CD4-positive, alpha-beta memory T cell (primary cell): Measurements from ENCODE around the gene SPAG16. TPM values are rescaled to one million over a fixed set of nuclear protein-coding genes. Genes with fewer than 3 reads are reported as not detected.

Experiments used
- CTCF ChIA-PET: fragments of 350-600 bp; sonication (Branson Sonifier 250); formaldehyde crosslinking; loops from one replicate; lab custom pipeline; 2021; ENCODE audit warnings: inconsistent platforms; ENCODE audit not compliant: partially characterized antibody; lab: Charles Lee
- POLR2A ChIA-PET: fragments of 350-600 bp; sonication (Branson Sonifier 250); formaldehyde crosslinking; loops from one replicate; lab custom pipeline; 2021; ENCODE audit not compliant: partially characterized antibody; lab: Charles Lee
- DNase-seq, 5 donors: peaks; one replicate each; pipeline versions ENCODE4 v3.0.0 to v3.0.0-alpha.2; 2020 to 2022; ENCODE audit warnings: mixed read lengths in 1 of 5
- H3K27ac ChIP-seq: one replicate; pipeline ENCODE4 v1.7.0; 2013; ENCODE audit warnings: low read depth, low read length
- H3K27me3 ChIP-seq: 2 replicates; pipeline ENCODE4 v1.7.0; 2013; ENCODE audit warnings: mild to moderate bottlenecking, low read length, moderate library complexity; ENCODE audit not compliant: insufficient read depth
- H3K36me3 ChIP-seq: 2 replicates; pipeline ENCODE4 v1.7.0; 2013; ENCODE audit warnings: mild to moderate bottlenecking, low read length, moderate library complexity; ENCODE audit not compliant: insufficient read depth
- H3K4me1 ChIP-seq: 2 replicates; pipeline ENCODE4 v1.7.0; 2013; ENCODE audit warnings: mild to moderate bottlenecking, low read length, moderate library complexity; ENCODE audit not compliant: insufficient read depth
- H3K4me3 ChIP-seq, 2 donors: one replicate each; pipeline ENCODE4 v1.7.0; 2013; ENCODE audit warnings: low read length in 2 of 2, mild to moderate bottlenecking in 1 of 2
- H3K9me3 ChIP-seq, 2 donors: one replicate each; pipeline ENCODE4 v1.7.0; 2013; ENCODE audit warnings: low read length in 2 of 2, control low read depth in 1 of 2; ENCODE audit not compliant: control insufficient read depth in 1 of 2
- H3K27ac Mint-ChIP-seq, 7 donors: one replicate each; pipeline ENCODE4 v1.8.0; 2020 to 2021; ENCODE audit warnings: mixed read lengths in 7 of 7, mild to moderate bottlenecking in 6 of 7, inconsistent platforms in 3 of 7, moderate library complexity in 3 of 7
- H3K27me3 Mint-ChIP-seq, 2 donors: one replicate each; pipeline ENCODE4 v1.8.0; 2020 to 2021; ENCODE audit warnings: mixed read lengths in 2 of 2
- H3K36me3 Mint-ChIP-seq, 2 donors: one replicate each; pipeline ENCODE4 v1.8.0; 2020 to 2021; ENCODE audit warnings: mixed read lengths in 2 of 2, inconsistent platforms in 1 of 2, mild to moderate bottlenecking in 1 of 2
- H3K4me1 Mint-ChIP-seq, 4 donors: one replicate each; pipeline ENCODE4 v1.8.0; 2020 to 2021; ENCODE audit warnings: mixed read lengths in 4 of 4, mild to moderate bottlenecking in 1 of 4
- H3K4me3 Mint-ChIP-seq, 8 donors: one replicate each; pipeline ENCODE4 v1.8.0; 2020 to 2021; ENCODE audit warnings: mixed read lengths in 8 of 8, mild to moderate bottlenecking in 7 of 8, moderate library complexity in 6 of 8, inconsistent platforms in 3 of 8
- H3K9me3 Mint-ChIP-seq, 8 donors: one replicate each; pipeline ENCODE4 v1.8.0; 2020 to 2021; ENCODE audit warnings: mixed read lengths in 8 of 8, mild to moderate bottlenecking in 5 of 8, inconsistent platforms in 3 of 8, moderate library complexity in 1 of 8
- intact Hi-C: fragments of 100-400 bp; cut with micrococcal nuclease; formaldehyde crosslinking; loops from one replicate; pipeline ENCODE4 v1.15.1; 2023
- polyA plus RNA-seq, 2 donors: library from polyadenylated mRNA; unstranded; fragments of 300-500 nt; fragmentation: Illumina TruSeq; gene quantifications; one replicate each; pipeline ENCODE4 v1.2.3, GENCODE V29; 2021
- total RNA-seq, 2 experiments: library from RNA; stranded (reverse); gene quantifications; one replicate each; pipeline ENCODE4 v1.2.3, GENCODE V29; 2021

The SPAG16 gene
- total and polyA plus RNA-seq, 4 experiments from 2014 or later, result 6.3 to 21.7 (median 11.2) TPM

- H3K4me1 ChIP-seq, result peaks cover 14% of the 10 kb centered on the region
- POLR2A ChIA-PET, result no interaction called here
- H3K36me3 Mint-ChIP-seq, result peaks cover 2 to 3% of the 10 kb centered on the region in 2 donors
- H3K27me3 Mint-ChIP-seq, result peaks cover 2 to 9% of the 10 kb centered on the region in 2 donors
- no peak overlapping the region for H3K27ac Mint-ChIP-seq
- H3K27me3 ChIP-seq, result no peaks in the 10 kb centered on the region
- H3K4me3 Mint-ChIP-seq, result no peak overlapping the region
- H3K4me3 ChIP-seq, result no peak overlapping the region
- H3K9me3 ChIP-seq, result no peaks in the 10 kb centered on the region
- H3K4me1 Mint-ChIP-seq, result peaks cover 10 to 22% (median 16%) of the 10 kb centered on the region in 4 donors
- CTCF ChIA-PET, result no interaction called here
- peaks cover 0 to 16% (median 10%) of the 10 kb centered on the region in 8 donors for H3K9me3 Mint-ChIP-seq
- intact Hi-C loops, result no loop called here
- no peak for DNase-seq
- H3K27ac ChIP-seq, result no peak overlapping the region
- no peaks in the 10 kb centered on the region for H3K36me3 ChIP-seq
Observed at GRCh38 chr2:213279971-213280370, 4.3 kb upstream of the SPAG16 start.

DNA sequence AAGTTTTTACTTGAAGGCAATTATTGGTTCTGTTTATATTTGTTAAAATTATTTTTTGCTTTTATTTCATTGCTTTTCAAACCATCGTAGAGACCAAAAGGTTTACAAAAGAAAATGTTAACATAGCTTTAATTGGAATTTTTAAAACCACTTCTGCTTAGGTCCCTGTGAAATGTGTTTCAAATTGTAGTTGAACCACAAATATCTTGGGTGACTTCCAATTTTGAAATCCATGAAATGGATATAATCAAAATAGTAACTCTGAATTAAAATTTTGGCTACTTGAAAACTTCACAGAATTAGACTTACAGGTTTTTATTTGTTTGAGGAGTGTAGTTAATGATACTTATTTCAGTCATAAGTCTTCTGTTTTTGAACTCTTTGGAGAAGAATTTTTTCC lies 3.1 kb upstream of the SPAG16 start:
- H3K27me3 Mint-ChIP-seq, result peaks cover 2 to 9% of the 10 kb centered on the region in 2 donors
- Histone ChIP-seq H3K9me3 (no peaks in the 10 kb centered on the region), H3K36me3 (no peaks in the 10 kb centered on the region), H3K27me3 (no peaks in the 10 kb centered on the region), H3K4me3 (no peak overlapping the region), H3K27ac (no peak overlapping the region), H3K4me1 (peaks cover 23% of the 10 kb centered on the region)
- peaks cover 1 to 3% of the 10 kb centered on the region in 2 donors for H3K36me3 Mint-ChIP-seq
- DNase-seq, result no peak
- no peak overlapping the region for H3K4me3 Mint-ChIP-seq
- H3K4me1 Mint-ChIP-seq, result peaks cover 18 to 34% (median 26%) of the 10 kb centered on the region in 4 donors
- no peak overlapping the region for H3K27ac Mint-ChIP-seq
- ChIA-PET CTCF (no interaction called here), POLR2A (no interaction called here)
- intact Hi-C loops, result no loop called here
- H3K9me3 Mint-ChIP-seq, result peaks cover 0 to 14% (median 10%) of the 10 kb centered on the region in 8 donors

DNA sequence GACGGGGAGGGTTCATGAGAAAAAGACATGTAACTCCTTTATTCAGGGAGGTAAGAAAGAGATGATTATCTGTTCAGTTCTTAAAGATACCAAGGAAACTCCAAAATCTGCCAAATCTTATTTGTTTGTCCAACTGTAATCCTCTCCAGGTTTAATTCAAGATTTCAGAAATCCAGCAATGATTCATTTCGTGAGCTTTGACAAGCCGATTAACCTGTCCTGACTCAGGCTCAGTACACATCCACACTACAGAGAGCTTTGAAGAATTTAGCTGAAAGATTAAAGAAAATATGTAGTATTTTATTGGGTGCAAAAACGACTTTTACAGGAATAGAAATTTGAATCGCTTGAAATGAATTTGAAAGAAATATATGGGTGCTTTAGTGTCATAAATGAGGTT lies 1.1 kb downstream of the SPAG16 start:
- Histone ChIP-seq H3K27ac (no peak overlapping the region), H3K4me1 (peaks cover 23% of the 10 kb centered on the region), H3K4me3 (no peak overlapping the region), H3K27me3 (no peaks in the 10 kb centered on the region), H3K36me3 (no peaks in the 10 kb centered on the region), H3K9me3 (no peaks in the 10 kb centered on the region)
- CTCF ChIA-PET, result no interaction called here
- Mint-ChIP-seq H3K9me3 (no peaks in the 10 kb centered on the region), H3K27ac (peak overlapping the region in 6 of 7 donors; percentile 36 to 98 (median 56)), H3K36me3 (peaks cover 0 to 5% of the 10 kb centered on the region in 2 donors), H3K27me3 (no peaks in the 10 kb centered on the region), H3K4me1 (peaks cover 28 to 54% (median 36%) of the 10 kb centered on the region in 4 donors), H3K4me3 (peak overlapping the region; percentile 8 to 98 (median 48))
- intact Hi-C loops, result no loop called here
- POLR2A ChIA-PET, result no interaction called here
- no peak for DNase-seq

DNA sequence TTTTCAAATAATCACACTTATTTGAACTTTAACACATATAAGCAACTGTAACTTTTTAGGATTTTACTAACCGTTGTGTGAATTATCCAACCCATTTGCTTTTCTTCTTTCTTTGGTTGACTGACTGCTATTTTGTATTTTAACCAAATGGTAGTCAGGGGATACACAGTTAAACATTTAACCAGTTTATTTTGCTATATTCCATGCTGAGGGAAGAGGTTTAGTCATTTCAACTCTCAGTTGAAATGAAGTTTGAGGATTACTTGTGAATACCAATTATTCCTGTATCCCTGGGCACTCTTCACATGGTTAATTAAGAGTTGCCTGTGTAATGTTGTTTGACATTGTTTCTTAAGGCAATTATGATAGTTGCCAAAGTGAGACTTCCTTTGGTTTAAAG lies 1.9 kb downstream of the SPAG16 start:
- peaks cover 0 to 5% of the 10 kb centered on the region in 2 donors for H3K36me3 Mint-ChIP-seq
- H3K4me3 ChIP-seq, result no peak overlapping the region
- ChIA-PET CTCF (no interaction called here), POLR2A (no interaction called here)
- no peaks in the 10 kb centered on the region for H3K27me3 Mint-ChIP-seq
- peak overlapping the region in 1 of 7 donors; percentile 27 for H3K27ac Mint-ChIP-seq
- no peaks in the 10 kb centered on the region for H3K36me3 ChIP-seq
- no peaks in the 10 kb centered on the region for H3K9me3 Mint-ChIP-seq
- H3K4me3 Mint-ChIP-seq, result peak overlapping the region in 2 of 8 donors; percentile 5 to 12
- no peak overlapping the region for H3K27ac ChIP-seq
- H3K4me1 ChIP-seq, result peaks cover 23% of the 10 kb centered on the region
- H3K9me3 ChIP-seq, result no peaks in the 10 kb centered on the region
- no peaks in the 10 kb centered on the region for H3K27me3 ChIP-seq
- peaks cover 29 to 54% (median 40%) of the 10 kb centered on the region in 4 donors for H3K4me1 Mint-ChIP-seq
- intact Hi-C loops, result no loop called here
- no peak for DNase-seq

- no peak overlapping the region for H3K27ac ChIP-seq
- Mint-ChIP-seq H3K27me3 (no peaks in the 10 kb centered on the region), H3K36me3 (peaks cover 8 to 9% of the 10 kb centered on the region in 2 donors), H3K4me3 (no peak overlapping the region), H3K9me3 (no peaks in the 10 kb centered on the region), H3K27ac (no peak overlapping the region), H3K4me1 (peaks cover 20 to 44% (median 30%) of the 10 kb centered on the region in 4 donors)
- no peak overlapping the region for H3K4me3 ChIP-seq
- H3K27me3 ChIP-seq, result no peaks in the 10 kb centered on the region
- POLR2A ChIA-PET, result no interaction called here
- H3K4me1 ChIP-seq, result peaks cover 14% of the 10 kb centered on the region
- no peak for DNase-seq
- CTCF ChIA-PET, result no interaction called here
- no peaks in the 10 kb centered on the region for H3K9me3 ChIP-seq
- H3K36me3 ChIP-seq, result no peaks in the 10 kb centered on the region
- intact Hi-C loops, result no loop called here
Observed at GRCh38 chr2:213288913-213289700, 4.8 kb downstream of the SPAG16 start.

DNA sequence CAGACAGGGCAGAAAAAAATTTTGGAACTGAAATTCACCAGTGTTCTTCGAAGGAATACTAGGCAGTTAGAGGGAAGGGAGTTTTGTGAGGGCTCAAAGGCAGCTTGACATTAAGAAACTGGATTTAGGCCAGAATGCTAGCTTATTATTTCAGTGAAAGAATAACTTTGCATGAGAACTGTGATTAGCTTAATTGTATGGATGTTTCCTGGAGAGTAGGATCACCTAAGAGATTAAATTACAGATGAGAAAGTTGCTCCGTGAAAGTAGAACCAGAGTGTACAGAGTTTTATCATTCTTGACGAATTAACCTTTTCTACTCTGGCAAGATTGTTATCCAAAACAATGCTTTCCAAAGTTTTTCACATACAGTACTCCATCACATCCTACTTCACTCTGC lies 6.2 kb downstream of the SPAG16 start:
- POLR2A ChIA-PET, result no interaction called here
- intact Hi-C loops, result no loop called here

GRCh38 chr2:213296270-213296669 lies 12.0 kb downstream of the SPAG16 start:
- intact Hi-C loops, result no loop called here
- ChIA-PET POLR2A (no interaction called here), CTCF (interaction anchor here (1.5 kb wide), 1 partner anchor 13 kb away, joined by 3 read pairs; no protein-coding TSS in a partner anchor)
- Mint-ChIP-seq H3K9me3 (no peaks in the 10 kb centered on the region), H3K36me3 (peaks cover 26 to 42% of the 10 kb centered on the region in 2 donors), H3K27ac (peak overlapping the region in 1 of 7 donors; percentile 34), H3K27me3 (no peaks in the 10 kb centered on the region), H3K4me3 (no peak overlapping the region), H3K4me1 (peaks cover 0 to 3% (median 2%) of the 10 kb centered on the region in 4 donors)
- no peak for DNase-seq
- H3K36me3 ChIP-seq, result no peaks in the 10 kb centered on the region
- no peaks in the 10 kb centered on the region for H3K9me3 ChIP-seq
- no peak overlapping the region for H3K4me3 ChIP-seq
- no peak overlapping the region for H3K27ac ChIP-seq
- no peaks in the 10 kb centered on the region for H3K27me3 ChIP-seq
- no peaks in the 10 kb centered on the region for H3K4me1 ChIP-seq

More for the DNA sequence above, 6.2 kb downstream of the SPAG16 start:
- Histone ChIP-seq H3K27me3 (no peaks in the 10 kb centered on the region), H3K36me3 (no peaks in the 10 kb centered on the region), H3K4me1 (peaks cover 5% of the 10 kb centered on the region), H3K9me3 (no peaks in the 10 kb centered on the region), H3K4me3 (no peak overlapping the region), H3K27ac (no peak overlapping the region)
- Mint-ChIP-seq H3K9me3 (no peaks in the 10 kb centered on the region), H3K27me3 (no peaks in the 10 kb centered on the region), H3K27ac (peak overlapping the region in 2 of 7 donors; percentile 5 to 9), H3K4me3 (no peak overlapping the region), H3K4me1 (peaks cover 16 to 30% (median 22%) of the 10 kb centered on the region in 4 donors), H3K36me3 (peaks cover 8 to 9% of the 10 kb centered on the region in 2 donors)
- DNase-seq, result no peak
- CTCF ChIA-PET, result no interaction called here
